ENCODE results near the gene STARD8.

DNA sequence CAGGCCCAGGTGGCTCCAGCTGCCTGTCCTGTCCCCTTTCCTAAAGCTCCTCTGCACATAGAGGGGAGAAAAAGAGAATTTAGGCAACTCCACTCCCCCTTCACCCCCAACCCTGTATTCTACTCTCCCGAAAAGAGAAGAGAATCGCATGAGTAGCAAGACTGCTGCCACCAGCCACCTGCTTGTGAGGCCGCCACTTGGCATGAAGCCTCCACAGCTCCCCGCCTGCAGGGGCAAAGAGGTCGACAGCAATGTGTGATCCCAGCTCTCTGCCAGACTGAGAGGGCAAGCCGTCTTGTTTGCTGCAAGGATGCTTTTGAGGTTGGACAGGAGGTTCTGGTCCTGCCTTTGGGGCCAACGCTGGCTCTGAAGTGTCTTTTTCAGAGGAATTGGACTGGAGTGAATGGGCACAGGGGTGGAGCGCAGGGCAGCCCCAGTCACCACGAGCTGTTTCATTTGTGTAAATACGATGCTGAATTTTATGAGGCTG is 77.1 kb downstream of the STARD8 start:
- TF ChIP-seq BACH2 (CRISPR knock-in tag; IDR thresholded peaks at IDR 0.05; ENCODE audit: borderline replicate concordance) = no peak
- TF ChIP-seq OSR1 (CRISPR knock-in tag; IDR thresholded peaks at IDR 0.05) = no peak
- TF ChIP-seq, protein P1, sequence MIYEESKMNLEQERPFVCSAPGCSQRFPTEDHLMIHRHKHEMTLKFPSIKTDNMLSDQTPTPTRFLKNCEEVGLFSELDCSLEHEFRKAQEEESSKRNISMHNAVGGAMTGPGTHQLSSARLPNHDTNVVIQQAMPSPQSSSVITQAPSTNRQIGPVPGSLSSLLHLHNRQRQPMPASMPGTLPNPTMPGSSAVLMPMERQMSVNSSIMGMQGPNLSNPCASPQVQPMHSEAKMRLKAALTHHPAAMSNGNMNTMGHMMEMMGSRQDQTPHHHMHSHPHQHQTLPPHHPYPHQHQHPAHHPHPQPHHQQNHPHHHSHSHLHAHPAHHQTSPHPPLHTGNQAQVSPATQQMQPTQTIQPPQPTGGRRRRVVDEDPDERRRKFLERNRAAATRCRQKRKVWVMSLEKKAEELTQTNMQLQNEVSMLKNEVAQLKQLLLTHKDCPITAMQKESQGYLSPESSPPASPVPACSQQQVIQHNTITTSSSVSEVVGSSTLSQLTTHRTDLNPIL (CRISPR knock-in tag; IDR thresholded peaks at IDR 0.05; ENCODE audit: low read depth) = no peak
- TF ChIP-seq, protein P2, sequence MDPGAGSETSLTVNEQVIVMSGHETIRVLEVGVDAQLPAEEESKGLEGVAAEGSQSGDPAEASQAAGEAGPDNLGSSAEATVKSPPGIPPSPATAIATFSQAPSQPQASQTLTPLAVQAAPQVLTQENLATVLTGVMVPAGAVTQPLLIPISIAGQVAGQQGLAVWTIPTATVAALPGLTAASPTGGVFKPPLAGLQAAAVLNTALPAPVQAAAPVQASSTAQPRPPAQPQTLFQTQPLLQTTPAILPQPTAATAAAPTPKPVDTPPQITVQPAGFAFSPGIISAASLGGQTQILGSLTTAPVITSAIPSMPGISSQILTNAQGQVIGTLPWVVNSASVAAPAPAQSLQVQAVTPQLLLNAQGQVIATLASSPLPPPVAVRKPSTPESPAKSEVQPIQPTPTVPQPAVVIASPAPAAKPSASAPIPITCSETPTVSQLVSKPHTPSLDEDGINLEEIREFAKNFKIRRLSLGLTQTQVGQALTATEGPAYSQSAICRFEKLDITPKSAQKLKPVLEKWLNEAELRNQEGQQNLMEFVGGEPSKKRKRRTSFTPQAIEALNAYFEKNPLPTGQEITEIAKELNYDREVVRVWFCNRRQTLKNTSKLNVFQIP (CRISPR knock-in tag; IDR thresholded peaks at IDR 0.05; ENCODE audit: borderline replicate concordance, low read depth) = no peak
- no peak for TF ChIP-seq ZFP3 (CRISPR knock-in tag; IDR thresholded peaks at IDR 0.05)
- no peak for TF ChIP-seq ZC3H10 (CRISPR knock-in tag; IDR thresholded peaks at IDR 0.05)
- TF ChIP-seq ZFP30 (CRISPR knock-in tag; IDR thresholded peaks at IDR 0.05) = no peak
